ENCODE data around the gene ARL5C.

- TF ChIP-seq POLR2A (IDR thresholded peaks at IDR 0.05; ENCODE audit: low read depth, low read length) (no peak), POLR2AphosphoS5 (IDR thresholded peaks at IDR 0.05; ENCODE audit: low read depth, low read length) (no peak)
Observed at GRCh38 chr17:39108461-39109375, 57.2 kb downstream of the ARL5C start.

Measured in GM12892 (cell line).